GM23248 (cell line): Measurements from ENCODE around the gene FERMT2. TPM values are rescaled to one million over a fixed set of nuclear protein-coding genes. Genes with fewer than 3 reads are reported as not detected.

Experiments
- DNase-seq: peaks from one replicate; pipeline ENCODE4 v3.0.0-alpha.2; 2015
- H2AFZ ChIP-seq: fragments of 200-600 bp; sonication (generic); 2 replicates; pipeline ENCODE4 v1.6.1; 2016; ENCODE audit warnings: antibody characterized with exemption
- H3F3A ChIP-seq: fragments of 200-600 bp; sonication (generic); 2 replicates; pipeline ENCODE4 v1.6.1; 2016; ENCODE audit warnings: mild to moderate bottlenecking, antibody characterized with exemption, mixed run types; ENCODE audit not compliant: insufficient read depth
- H3K27ac ChIP-seq: fragments of 200-600 bp; sonication (generic); 2 replicates; pipeline ENCODE4 v1.5.1; 2016; ENCODE audit warnings: mild to moderate bottlenecking
- H3K27me3 ChIP-seq: fragments of 200-600 bp; sonication (generic); replicated peaks from 2 replicates; pipeline ENCODE4 v1.6.1; 2016; ENCODE audit warnings: mild to moderate bottlenecking; ENCODE audit not compliant: insufficient read depth
- H3K36me3 ChIP-seq: fragments of 200-600 bp; sonication (generic); 2 replicates; pipeline ENCODE4 v1.6.1; 2016; ENCODE audit warnings: low read depth, mild to moderate bottlenecking
- H3K4me1 ChIP-seq: fragments of 200-600 bp; sonication (generic); 2 replicates; pipeline ENCODE4 v1.6.1; 2016; ENCODE audit warnings: mild to moderate bottlenecking; ENCODE audit not compliant: insufficient read depth
- H3K4me2 ChIP-seq: fragments of 200-600 bp; sonication (generic); one replicate; pipeline ENCODE4 v1.6.1; 2016; ENCODE audit warnings: mild to moderate bottlenecking; ENCODE audit not compliant: unreplicated experiment
- H3K4me3 ChIP-seq: fragments of 200-600 bp; sonication (generic); 2 replicates; pipeline ENCODE4 v1.5.1; 2016; ENCODE audit warnings: mild to moderate bottlenecking
- H3K79me2 ChIP-seq: fragments of 200-600 bp; sonication (generic); 2 replicates; pipeline ENCODE4 v1.6.1; 2016; ENCODE audit warnings: mild to moderate bottlenecking; ENCODE audit not compliant: insufficient read depth
- H3K9ac ChIP-seq: fragments of 200-600 bp; sonication (generic); 2 replicates; pipeline ENCODE4 v1.6.1; 2016; ENCODE audit warnings: mild to moderate bottlenecking
- H3K9me2 ChIP-seq: fragments of 200-600 bp; sonication (generic); 2 replicates; pipeline ENCODE4 v1.6.1; 2016; ENCODE audit warnings: mixed run types, mild to moderate bottlenecking, moderate library complexity; ENCODE audit not compliant: insufficient read depth
- H3K9me3 ChIP-seq: fragments of 200-600 bp; sonication (generic); one replicate; pipeline ENCODE4 v1.6.1; 2017; ENCODE audit warnings: low read depth
- H4K20me1 ChIP-seq: fragments of 200-600 bp; sonication (generic); 2 replicates; pipeline ENCODE4 v1.6.0; 2016; ENCODE audit not compliant: insufficient read depth
- EZH2 ChIP-seq: fragments of 200-600 bp; sonication (generic); IDR thresholded peaks from 2 replicates; pipeline ENCODE4 v1.6.1; 2018; ENCODE audit warnings: antibody characterized with exemption, mild to moderate bottlenecking; ENCODE audit not compliant: insufficient read depth, poor library complexity, severe bottlenecking
- EZH2phosphoT487 ChIP-seq: fragments of 200-600 bp; sonication (generic); IDR thresholded peaks from 2 replicates; pipeline ENCODE4 v1.6.1; 2018; ENCODE audit warnings: antibody characterized with exemption, moderate library complexity, mild to moderate bottlenecking, low read depth; ENCODE audit not compliant: insufficient read depth
- WGBS, 2 experiments: methylation state at CpG; one replicate each; pipeline ENCODE4 v1.1.6; 2015 to 2017; ENCODE audit warnings: low lambda C conversion rate in 2 of 2, low coverage in 1 of 2; ENCODE audit errors: missing lambda C conversion rate in 2 of 2; 5-methylcytosine and 5-hydroxymethylcytosine counted together
- in situ Hi-C: fragments of 300-500 bp; cut with MboI; formaldehyde crosslinking; loops from 2 replicates; pipeline ENCODE4 v1.15.0; 2020
- polyA plus RNA-seq: library from polyadenylated mRNA; unstranded; fragments of >200 nt; fragmentation: Nextera tagmentation; extraction: Ambion mirVana; gene quantifications from 2 replicates; pipeline ENCODE4 v1.2.1, GENCODE V29; 2016
- total RNA-seq: library from RNA; depleted of rRNA; stranded (reverse); fragments of >200 nt; shearing (Covaris generic); gene quantifications from 2 replicates; pipeline ENCODE4 v1.2.3, GENCODE V29; 2014

The FERMT2 gene
- total and polyA plus RNA-seq, 2 experiments from 2014 or later, result 124 to 217 TPM

DNA sequence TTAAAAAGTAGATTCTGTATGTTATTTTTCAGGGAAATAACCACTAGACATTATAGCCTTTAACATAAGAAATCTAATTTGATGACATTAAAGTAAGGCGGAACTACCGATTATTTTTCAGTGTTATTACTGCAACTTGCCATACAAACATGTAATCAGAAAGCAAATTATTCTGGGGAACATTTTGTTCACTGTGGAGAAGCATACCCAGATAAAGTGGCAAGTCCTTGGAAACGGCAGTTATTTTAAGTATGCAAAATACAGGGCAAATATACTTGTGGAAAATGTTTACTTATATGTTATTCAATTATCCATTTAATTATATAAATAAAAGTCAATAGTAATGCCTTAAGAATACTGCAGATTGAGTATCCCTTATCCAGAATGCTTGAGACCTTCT, 71.9 kb downstream of the FERMT2 start:
- peaks cover 86% of the 10 kb centered on the region for H3K79me2 ChIP-seq

GRCh38 chr14:52878469-52878868, 72.4 kb downstream of the FERMT2 start:
- Histone ChIP-seq H3K79me2 (peaks cover 81% of the 10 kb centered on the region), H3K36me3 (peaks cover 62% of the 10 kb centered on the region), H3F3A (peaks cover 85% of the 10 kb centered on the region)

More for the DNA sequence above, 71.9 kb downstream of the FERMT2 start:
- Histone ChIP-seq H2AFZ (no peak overlapping the region), H3K36me3 (peaks cover 64% of the 10 kb centered on the region), H3K4me3 (no peak overlapping the region), H4K20me1 (no peaks in the 10 kb centered on the region), H3F3A (peaks cover 85% of the 10 kb centered on the region), H3K9me3 (no peaks in the 10 kb centered on the region), H3K27me3 (no peaks in the 10 kb centered on the region), H3K9ac (no peak overlapping the region), H3K4me1 (peaks cover 67% of the 10 kb centered on the region), H3K27ac (peak overlapping the region; percentile 71), H3K9me2 (no peaks in the 10 kb centered on the region), H3K4me2 (no peak overlapping the region)
- DNase-seq, result no peak
- in situ Hi-C loops, result no loop called here
- TF ChIP-seq EZH2phosphoT487 (no peak), EZH2 (no peak)
- 98% methylated on average over 3 of the region's 3 CpGs for WGBS, 2 experiments

GRCh38 chr14:52877628-52878027, 73.2 kb downstream of the FERMT2 start:
- Histone ChIP-seq H3K79me2 (peaks cover 80% of the 10 kb centered on the region), H3F3A (peaks cover 88% of the 10 kb centered on the region), H3K9me3 (no peaks in the 10 kb centered on the region), H2AFZ (no peak overlapping the region), H3K4me2 (peak overlapping the region; percentile 59), H4K20me1 (no peaks in the 10 kb centered on the region), H3K27ac (peak overlapping the region; percentile 71), H3K9me2 (no peaks in the 10 kb centered on the region), H3K4me3 (no peak overlapping the region), H3K4me1 (peaks cover 76% of the 10 kb centered on the region), H3K27me3 (no peaks in the 10 kb centered on the region), H3K9ac (peak overlapping the region; percentile 23), H3K36me3 (peaks cover 64% of the 10 kb centered on the region)
- in situ Hi-C loops, result no loop called here
- 15 to 26% methylated on average over 2 of the region's 2 CpGs for WGBS, 2 experiments
- TF ChIP-seq EZH2 (no peak), EZH2phosphoT487 (no peak)
- peak; percentile 74 for DNase-seq

More at GRCh38 chr14:52878469-52878868, 72.4 kb downstream of the FERMT2 start:
- Histone ChIP-seq H4K20me1 (no peaks in the 10 kb centered on the region), H3K9ac (no peak overlapping the region), H3K9me3 (no peaks in the 10 kb centered on the region), H3K4me1 (peaks cover 71% of the 10 kb centered on the region), H2AFZ (no peak overlapping the region), H3K27me3 (no peaks in the 10 kb centered on the region), H3K9me2 (no peaks in the 10 kb centered on the region), H3K4me2 (no peak overlapping the region), H3K4me3 (no peak overlapping the region), H3K27ac (peak overlapping the region; percentile 71)
- no peak for TF ChIP-seq EZH2
- no peak for TF ChIP-seq EZH2phosphoT487
- 31 to 32% methylated on average over 3 of the region's 3 CpGs for whole genome bisulfite sequencing, 2 experiments
- peak; percentile 23 for DNase-seq
- in situ Hi-C loops, result no loop called here

- 91 to 100% methylated on average over 2 of the region's 2 CpGs for WGBS, 2 experiments
- in situ Hi-C loops, result no loop called here
- Histone ChIP-seq H3K36me3 (peaks cover 72% of the 10 kb centered on the region), H3K9me2 (no peaks in the 10 kb centered on the region), H3K4me2 (peak overlapping the region; percentile 59), H4K20me1 (no peaks in the 10 kb centered on the region), H2AFZ (no peak overlapping the region), H3K27ac (peak overlapping the region; percentile 71), H3K9me3 (no peaks in the 10 kb centered on the region), H3K9ac (no peak overlapping the region; the same call in 1 of the 2 replicates), H3K4me1 (peaks cover 71% of the 10 kb centered on the region), H3F3A (peaks cover 89% of the 10 kb centered on the region), H3K4me3 (no peak overlapping the region; the same call in 1 of the 2 replicates), H3K79me2 (peaks cover 79% of the 10 kb centered on the region), H3K27me3 (no peaks in the 10 kb centered on the region)
- peak; percentile 8 for DNase-seq
- TF ChIP-seq EZH2 (no peak), EZH2phosphoT487 (no peak)
Measured at GRCh38 chr14:52876806-52877205, 74.0 kb downstream of the FERMT2 start.
